ENCODE data around the gene NASP.

Gene NASP

GRCh38 chr1:45583666-45584350 lies at the start of gene NASP:
Gene NASP (plus strand): TSS chr1:45584041. CDS start chr1:45584147, 106 bp downstream.
- peak; percentile 87 for DNase-seq (ENCODE audit: low spot score)

- no peak for DNase-seq (ENCODE audit: low spot score)
Observed at GRCh38 chr1:45535988-45536766, 47.7 kb upstream of the NASP start.

GRCh38 chr1:45536886-45537285 lies 47.0 kb upstream of the NASP start:
- DNase-seq (ENCODE audit: low spot score), result no peak

- DNase-seq (ENCODE audit: low spot score), result no peak
Observed at GRCh38 chr1:45541193-45541592, 42.6 kb upstream of the NASP start.

GRCh38 chr1:45542591-45542990 lies 41.2 kb upstream of the NASP start:
- DNase-seq (ENCODE audit: low spot score), result no peak

- no peak for DNase-seq (ENCODE audit: low spot score)
Observed at GRCh38 chr1:45543581-45544417, 40.0 kb upstream of the NASP start.

GRCh38 chr1:45544530-45544929 lies 39.3 kb upstream of the NASP start:
- DNase-seq (ENCODE audit: low spot score), result no peak

GRCh38 chr1:45545019-45545493 lies 38.8 kb upstream of the NASP start:
- no peak for DNase-seq (ENCODE audit: low spot score)

GRCh38 chr1:45545553-45546310 lies 38.1 kb upstream of the NASP start:
- DNase-seq (ENCODE audit: low spot score), result no peak

GRCh38 chr1:45550401-45551351 lies 33.2 kb upstream of the NASP start, which contains the start of gene AKR1A1:
Gene AKR1A1 (plus strand): TSS chr1:45550826. CDS start chr1:45561795, 10,969 bp downstream.
- peak; percentile 94 for DNase-seq (ENCODE audit: low spot score)

- DNase-seq (ENCODE audit: low spot score), result no peak
Observed at GRCh38 chr1:45551684-45552083, 32.2 kb upstream of the NASP start.

GRCh38 chr1:45552331-45552730 lies 31.5 kb upstream of the NASP start:
- DNase-seq (ENCODE audit: low spot score), result no peak

GRCh38 chr1:45554198-45554597 lies 29.6 kb upstream of the NASP start:
- no peak for DNase-seq (ENCODE audit: low spot score)

- DNase-seq (ENCODE audit: low spot score), result no peak
Observed at GRCh38 chr1:45557422-45557944, 26.4 kb upstream of the NASP start.

GRCh38 chr1:45563843-45564242 lies 20.0 kb upstream of the NASP start:
- no peak for DNase-seq (ENCODE audit: low spot score)

GRCh38 chr1:45566722-45567121 lies 17.1 kb upstream of the NASP start:
- DNase-seq (ENCODE audit: low spot score), result no peak

GRCh38 chr1:45567911-45568310 lies 15.9 kb upstream of the NASP start:
- DNase-seq (ENCODE audit: low spot score), result no peak

- no peak for DNase-seq (ENCODE audit: low spot score)
Observed at GRCh38 chr1:45568421-45568820, 15.4 kb upstream of the NASP start.

GRCh38 chr1:45569571-45569961 lies 14.3 kb upstream of the NASP start:
- no peak for DNase-seq (ENCODE audit: low spot score)

- peak; percentile 62 for DNase-seq (ENCODE audit: low spot score)
Observed at GRCh38 chr1:45569962-45570581, 13.8 kb upstream of the NASP start.

Measured in LoVo (cell line).